Stomach (tissue), 9 donors: Measurements from ENCODE around the gene TET3. TPM values are rescaled to one million over a fixed set of nuclear protein-coding genes. Genes with fewer than 3 reads are reported as not detected.
"Not testable (repeated sequence)": the region's sequence is repeated elsewhere in the genome, so short reads cannot be mapped to it uniquely, and the experiment has no call there.

Source experiments
- DNase-seq, 2 donors: peaks; one replicate each; pipeline versions ENCODE4 v3.0.0 to v3.0.0-alpha.2; 2013 to 2019
- H3K27ac ChIP-seq, 5 donors: fragments of 200-600 bp in 4 of 5; sonication (generic) in 4 of 5; one replicate each; pipeline ENCODE4 v1.5.1; 2013 to 2019; ENCODE audit warnings: mild to moderate bottlenecking in 1 of 5, moderate library complexity in 1 of 5
- H3K27me3 ChIP-seq, 3 donors: fragments of 200-600 bp; sonication (generic); one replicate each; pipeline ENCODE4 v1.5.1; 2017 to 2019; ENCODE audit warnings: mixed run types in 1 of 3
- H3K36me3 ChIP-seq, 4 donors: fragments of 200-600 bp; sonication (generic); 1 replicate in 3 of 4; 2 replicates in 1 of 4; pipeline ENCODE4 v1.5.1; 2016 to 2019
- H3K4me1 ChIP-seq, 4 donors: fragments of 200-600 bp; sonication (generic); one replicate each; pipeline ENCODE4 v1.5.1; 2016 to 2019
- H3K4me3 ChIP-seq, 4 donors: fragments of 200-600 bp; sonication (generic) in 3 of 4; one replicate each; pipeline ENCODE4 v1.5.1; 2016 to 2019; ENCODE audit warnings: mild to moderate bottlenecking in 1 of 4
- H3K9me3 ChIP-seq, 4 donors: fragments of 200-600 bp; sonication (generic); one replicate each; pipeline ENCODE4 v1.5.1; 2016 to 2019
- EP300 ChIP-seq: sonication (generic); formaldehyde crosslinking; IDR thresholded peaks from one replicate; pipeline ENCODE4 v1.6.1; 2017; ENCODE audit warnings: antibody characterized with exemption
- POLR2A ChIP-seq, 4 donors: fragments of 450-650 bp; IDR thresholded peaks; one replicate each; pipeline ENCODE4 v1.6.1; 2016; ENCODE audit warnings: antibody characterized with exemption in 4 of 4, control low read depth in 2 of 4, mild to moderate bottlenecking in 1 of 4, moderate library complexity in 1 of 4
- POLR2AphosphoS5 ChIP-seq, 3 donors: sonication (generic); formaldehyde crosslinking; IDR thresholded peaks; one replicate each; pipeline ENCODE4 v1.6.1; 2016; ENCODE audit warnings: antibody characterized with exemption in 3 of 3
- WGBS, 5 donors: extraction: QIAGEN DNeasy Blood & Tissue Kit in 3 of 5; methylation state at CpG; one replicate each; pipeline versions ENCODE4 v1.1.5 to v1.1.7; 2013 to 2018; 5-methylcytosine and 5-hydroxymethylcytosine counted together
- intact Hi-C: fragments of 100-400 bp; cut with DNase I; formaldehyde crosslinking; loops from one replicate; pipeline ENCODE4 v1.15.1; 2023; ENCODE audit warnings: low total_unique reads
- polyA plus RNA-seq, 3 donors: library from polyadenylated mRNA; stranded (reverse); fragments of 200-250 nt; gene quantifications; one replicate each; pipeline ENCODE4 v1.2.3, GENCODE V29; 2013
- total RNA-seq, 5 donors: library from RNA; depleted of rRNA; stranded (reverse); fragments of >200 nt; gene quantifications; one replicate each; pipeline versions ENCODE4 v1.1.0 to v1.2.3, GENCODE V29; 2014 to 2016
- TF ChIP-seq, protein P1 (sequence below), 7 experiments: fragments of 450-650 bp in 4 of 7; fragments of 200-600 bp in 3 of 7; sonication (generic) in 3 of 7; IDR thresholded peaks; one replicate each; pipeline ENCODE4 v1.5.1; 2016 to 2019; ENCODE audit warnings: antibody characterized with exemption in 7 of 7, control low read depth in 2 of 7, mild to moderate bottlenecking in 1 of 7
- donor health status: healthy with polysubstance abuse.
- donor health status: Bipolar disorder and iron deficiency.
- donor health status: healthy.

The TET3 gene
- total and polyA plus RNA-seq, 8 donors, result 1.7 to 31.5 (median 15.6) TPM

DNA sequence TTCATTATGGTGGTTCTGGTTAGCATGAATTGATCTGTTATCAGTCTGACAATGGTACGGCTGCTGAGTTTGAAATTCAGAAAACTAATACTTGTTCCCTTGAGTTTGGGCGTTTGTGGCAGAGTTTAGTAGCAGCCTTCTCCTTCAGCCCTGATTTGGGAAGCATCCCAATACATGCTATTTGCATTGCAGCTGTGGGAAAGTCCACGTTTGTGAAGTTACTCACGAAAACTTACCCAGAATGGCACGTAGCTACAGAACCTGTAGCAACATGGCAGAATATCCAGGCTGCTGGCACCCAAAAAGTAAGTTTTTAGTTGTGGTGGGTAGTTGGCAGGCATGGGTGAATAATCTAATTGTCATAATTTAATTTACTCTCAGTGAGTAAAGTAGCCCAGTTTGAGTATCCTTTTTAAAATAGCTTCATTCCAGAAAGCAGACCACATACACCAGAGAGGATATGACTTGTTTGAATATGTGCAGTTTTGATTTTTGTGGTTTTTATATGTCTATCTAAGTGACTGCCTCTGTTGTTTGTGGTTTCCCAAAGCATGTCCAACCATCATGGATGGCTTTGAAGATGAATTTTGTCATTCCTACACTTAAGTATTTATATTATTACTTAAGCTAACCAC lies 45.9 kb upstream of the TET3 start:
- Histone ChIP-seq H3K4me1 (peaks cover 0 to 56% (median 25%) of the 10 kb centered on the region in 4 donors), H3K4me3 (no peak overlapping the region), H3K27me3 (no peaks in the 10 kb centered on the region), H3K36me3 (peaks cover 0 to 43% (median 26%) of the 10 kb centered on the region in 4 donors), H3K27ac (no peak overlapping the region), H3K9me3 (no peaks in the 10 kb centered on the region)
- no peak for TF ChIP-seq POLR2AphosphoS5 (IDR thresholded peaks at IDR 0.05)
- no peak for TF ChIP-seq POLR2A (IDR thresholded peaks at IDR 0.05)
- TF ChIP-seq, protein P1, sequence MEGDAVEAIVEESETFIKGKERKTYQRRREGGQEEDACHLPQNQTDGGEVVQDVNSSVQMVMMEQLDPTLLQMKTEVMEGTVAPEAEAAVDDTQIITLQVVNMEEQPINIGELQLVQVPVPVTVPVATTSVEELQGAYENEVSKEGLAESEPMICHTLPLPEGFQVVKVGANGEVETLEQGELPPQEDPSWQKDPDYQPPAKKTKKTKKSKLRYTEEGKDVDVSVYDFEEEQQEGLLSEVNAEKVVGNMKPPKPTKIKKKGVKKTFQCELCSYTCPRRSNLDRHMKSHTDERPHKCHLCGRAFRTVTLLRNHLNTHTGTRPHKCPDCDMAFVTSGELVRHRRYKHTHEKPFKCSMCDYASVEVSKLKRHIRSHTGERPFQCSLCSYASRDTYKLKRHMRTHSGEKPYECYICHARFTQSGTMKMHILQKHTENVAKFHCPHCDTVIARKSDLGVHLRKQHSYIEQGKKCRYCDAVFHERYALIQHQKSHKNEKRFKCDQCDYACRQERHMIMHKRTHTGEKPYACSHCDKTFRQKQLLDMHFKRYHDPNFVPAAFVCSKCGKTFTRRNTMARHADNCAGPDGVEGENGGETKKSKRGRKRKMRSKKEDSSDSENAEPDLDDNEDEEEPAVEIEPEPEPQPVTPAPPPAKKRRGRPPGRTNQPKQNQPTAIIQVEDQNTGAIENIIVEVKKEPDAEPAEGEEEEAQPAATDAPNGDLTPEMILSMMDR (IDR thresholded peaks at IDR 0.05), result no peak
- no peak for TF ChIP-seq EP300
- intact Hi-C loops, result no loop called here
- WGBS, 5 donors, result 68 to 76% (median 70%) methylated on average over 5 of the region's 5 CpGs
- DNase-seq, result no peak

DNA sequence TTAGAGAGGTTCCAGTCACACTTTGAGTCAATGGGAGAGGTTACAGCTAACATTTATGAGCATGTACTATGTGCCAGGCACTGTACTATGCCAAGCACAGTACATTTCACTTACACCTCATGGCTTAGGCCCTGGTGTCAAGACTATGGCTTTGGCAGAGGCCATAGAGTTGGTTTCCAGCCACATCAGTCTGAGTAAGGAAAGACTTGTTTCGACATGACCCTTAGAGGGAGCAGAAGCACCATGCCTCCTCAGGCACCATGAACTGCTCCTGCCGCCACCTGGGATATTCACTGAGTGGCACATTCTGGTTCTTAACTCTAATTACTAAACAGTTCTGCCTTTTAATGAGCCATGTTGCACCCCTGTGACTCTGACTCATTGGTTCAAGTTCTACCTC lies 45.3 kb upstream of the TET3 start:
- no peaks in the 10 kb centered on the region for H3K9me3 ChIP-seq
- intact Hi-C loops, result no loop called here
- DNase-seq, result peak in 1 of 2 donors; percentile 55
- 27 to 68% (median 36%) methylated on average over 2 of the region's 2 CpGs for WGBS, 5 donors
- H3K36me3 ChIP-seq, result peaks cover 0 to 45% (median 26%) of the 10 kb centered on the region in 4 donors
- H3K27me3 ChIP-seq, result no peaks in the 10 kb centered on the region
- H3K27ac ChIP-seq, result no peak overlapping the region
- TF ChIP-seq POLR2AphosphoS5 (IDR thresholded peaks at IDR 0.05), result peak in 1 of 3 donors; percentile 24
- TF ChIP-seq, protein P1 (IDR thresholded peaks at IDR 0.05), result peak in 1 of 7 experiments; percentile 38
- no peak for TF ChIP-seq EP300
- TF ChIP-seq POLR2A (IDR thresholded peaks at IDR 0.05), result no peak
- H3K4me3 ChIP-seq, result no peak overlapping the region
- H3K4me1 ChIP-seq, result peaks cover 0 to 56% (median 25%) of the 10 kb centered on the region in 4 donors

DNA sequence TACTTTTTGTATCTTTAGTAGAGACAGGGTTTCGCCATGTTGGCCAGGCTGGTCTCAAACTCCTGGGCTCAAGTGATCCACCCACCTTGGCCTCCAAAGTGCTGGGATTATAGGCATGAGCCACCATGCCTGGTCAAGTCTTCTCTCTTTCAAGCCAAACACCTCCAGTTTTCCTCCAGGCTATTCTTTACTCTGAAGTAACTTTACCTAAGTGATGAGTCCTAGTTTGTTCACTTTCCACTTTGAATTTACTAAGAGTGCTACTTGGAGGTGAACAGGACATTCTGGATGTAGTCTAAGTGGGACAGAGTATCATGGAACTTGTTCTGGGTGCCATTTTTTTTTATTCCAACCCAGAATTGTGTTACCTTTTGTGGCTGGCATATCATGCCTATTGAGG lies 44.6 kb upstream of the TET3 start:
- intact Hi-C loops, H3K27ac ChIP-seq, H3K27me3 ChIP-seq, DNase-seq, H3K4me3 ChIP-seq, H3K9me3 ChIP-seq: not testable (repeated sequence)
- Histone ChIP-seq H3K4me1 (peaks cover 0 to 51% (median 24%) of the 10 kb centered on the region in 4 donors), H3K36me3 (peaks cover 4 to 51% (median 27%) of the 10 kb centered on the region in 4 donors)
- 80 to 100% (median 100%) methylated on average over 1 of the region's 1 CpG for WGBS, 5 donors

DNA sequence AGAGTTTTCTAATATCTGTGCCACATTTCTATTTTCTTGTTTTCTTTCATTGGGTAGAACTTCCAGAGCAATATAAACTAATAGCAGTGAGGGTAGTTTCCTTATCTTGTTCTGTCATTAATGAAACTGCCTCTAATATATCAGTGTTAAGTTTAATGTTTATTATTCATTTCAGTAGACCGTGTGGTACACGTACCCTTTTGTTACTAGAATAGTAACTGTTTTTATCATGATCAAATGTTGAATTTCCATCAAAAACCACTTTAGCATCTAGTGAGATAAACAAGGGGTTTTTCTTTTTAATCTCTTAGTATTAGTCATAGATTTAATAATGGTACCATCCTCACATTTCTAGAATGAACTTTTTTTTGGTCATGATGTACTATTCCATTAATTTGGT lies 42.0 kb upstream of the TET3 start:
- no peaks in the 10 kb centered on the region for H3K27me3 ChIP-seq
- no peak overlapping the region for H3K27ac ChIP-seq
- no peaks in the 10 kb centered on the region for H3K9me3 ChIP-seq
- no peak for DNase-seq
- peaks cover 0 to 25% (median 12%) of the 10 kb centered on the region in 4 donors for H3K4me1 ChIP-seq
- peaks cover 22 to 68% (median 47%) of the 10 kb centered on the region in 4 donors for H3K36me3 ChIP-seq
- 7 to 43% (median 20%) methylated on average over 2 of the region's 2 CpGs for WGBS, 5 donors
- TF ChIP-seq POLR2A (IDR thresholded peaks at IDR 0.05) (no peak), EP300 (no peak), POLR2AphosphoS5 (IDR thresholded peaks at IDR 0.05) (no peak)
- TF ChIP-seq, protein P1 (IDR thresholded peaks at IDR 0.05), result no peak
- H3K4me3 ChIP-seq, result no peak overlapping the region
- intact Hi-C loops, result no loop called here

DNA sequence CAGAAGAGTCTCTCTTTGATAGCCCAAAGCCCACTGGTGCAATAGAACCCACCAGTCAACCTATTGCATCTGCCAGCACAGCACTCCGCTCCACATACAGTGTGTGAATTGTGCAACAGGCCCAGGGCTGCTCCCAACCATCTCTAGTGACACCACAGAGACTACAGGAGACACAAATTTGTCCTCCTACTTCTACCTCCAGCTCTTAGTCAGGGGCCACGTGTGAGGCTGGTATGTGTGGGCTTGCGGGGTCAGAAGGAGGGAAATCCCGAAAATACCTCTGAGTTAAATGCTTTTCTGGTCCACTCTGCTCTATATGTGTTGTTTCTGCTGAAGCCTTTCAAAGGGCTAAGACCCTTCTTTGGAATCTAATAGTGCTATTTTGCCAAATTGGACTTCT lies 40.0 kb upstream of the TET3 start:
- Histone ChIP-seq H3K4me1 (peaks cover 0 to 19% (median under 1%) of the 10 kb centered on the region in 4 donors), H3K27ac (no peak overlapping the region), H3K27me3 (no peaks in the 10 kb centered on the region), H3K36me3 (peaks cover 26 to 79% (median 64%) of the 10 kb centered on the region in 4 donors), H3K9me3 (no peaks in the 10 kb centered on the region), H3K4me3 (no peak overlapping the region)
- no peak for DNase-seq
- TF ChIP-seq POLR2A (IDR thresholded peaks at IDR 0.05) (no peak), EP300 (no peak), POLR2AphosphoS5 (IDR thresholded peaks at IDR 0.05) (no peak)
- TF ChIP-seq, protein P1 (IDR thresholded peaks at IDR 0.05), result no peak
- 83 to 98% (median 92%) methylated on average over 4 of the region's 4 CpGs for WGBS, 5 donors
- intact Hi-C loops, result no loop called here
